Measurements from ENCODE around the gene FADS2. TPM values are rescaled to one million over a fixed set of nuclear protein-coding genes. Genes with fewer than 3 reads are reported as not detected.

FADS2 gene
- total and polyA plus RNA-seq, 9 of the 15 experiments (the other 6 are each of a cell fraction or from before 2014, with no cell fraction given): 2.9 to 42.8 (median 16.2) TPM

GRCh38 chr11:61814958-61815789, 12.9 kb upstream of the FADS2 start (continued):
- TF ChIP-seq E2F1 (CRISPR knock-in tag; IDR thresholded peaks at IDR 0.05) (peak; percentile 45; the same call in 1 of the 2 replicates), RFX5 (IDR thresholded peaks at IDR 0.05; ENCODE audit: low read depth, low read length) (no peak), ZFPM2 (CRISPR knock-in tag; IDR thresholded peaks at IDR 0.05) (no peak), E2F8 (IDR thresholded peaks at IDR 0.05; ENCODE audit: low read depth, partially characterized antibody) (peak; percentile 64), KLF10 (CRISPR knock-in tag; IDR thresholded peaks at IDR 0.05) (0 out of 2 replicates have a peak, but pooled peaks have one; percentile 69), FOXA3 (CRISPR knock-in tag; conservative IDR thresholded peaks at IDR 0.05 in 1 of 2, IDR thresholded peaks at IDR 0.05 in 1 of 2) (no peak), ETS1 (conservative IDR thresholded peaks at IDR 0.05; ENCODE audit: control insufficient read depth, low read depth, low read length) (peak; percentile 28; the same call in 1 of the 2 replicates), NBN (IDR thresholded peaks at IDR 0.05; ENCODE audit: low read depth) (peak; percentile 65), NONO (IDR thresholded peaks at IDR 0.05; ENCODE audit: low read depth in 2 of 2, low read length in 1 of 2) (0 out of 4 replicates have a peak, but pooled peaks of 1 of the 2 experiments have one; percentile 4), UBTF (IDR thresholded peaks at IDR 0.05; ENCODE audit: borderline replicate concordance in 1 of 2, low read depth in 2 of 2, low read length in 2 of 2) (peak in 1 of 2 experiments; percentile 70; a peak in 2 of 4 replicates), SMARCA4 (IDR thresholded peaks at IDR 0.05) (peak; percentile 63), ATF3 (IDR thresholded peaks at IDR 0.05) (no peak), ATF3 (CRISPR knock-in tag; conservative IDR thresholded peaks at IDR 0.05) (0 out of 2 replicates have a peak, but pooled peaks have one; percentile 41), SRSF3 (IDR thresholded peaks at IDR 0.05; ENCODE audit: insufficient read depth, low read length) (0 out of 2 replicates have a peak, but pooled peaks have one; percentile 90)
